NK-92 (cell line): ENCODE data around the gene CD38.
"Not testable (repeated sequence)": the region's sequence is repeated elsewhere in the genome, so short reads cannot be mapped to it uniquely, and the experiment has no call there.

ENCODE experiments used
- DNase-seq: peaks from one replicate; lab custom pipeline; 2025; ENCODE audit not compliant: unreplicated experiment; lab: John Stamatoyannopoulos, UW

The CD38 gene

GRCh38 chr4:15758294-15758693 is 19.8 kb upstream of the CD38 start:
- DNase-seq, result no peak

- DNase-seq, result not testable (repeated sequence)
These were observed 15.7 kb upstream of the CD38 start for GRCh38 chr4:15762460-15762859.

- DNase-seq, result no peak
These were observed 12.7 kb upstream of the CD38 start for GRCh38 chr4:15765391-15765790.

- no peak for DNase-seq
These were observed 12.0 kb upstream of the CD38 start for GRCh38 chr4:15765910-15766697.

GRCh38 chr4:15766821-15767220 is 11.3 kb upstream of the CD38 start:
- DNase-seq, result no peak

GRCh38 chr4:15769202-15769601 is 8.9 kb upstream of the CD38 start:
- DNase-seq, result no peak

- DNase-seq, result no peak
These were observed 6.7 kb upstream of the CD38 start for GRCh38 chr4:15771216-15772058.

- DNase-seq, result no peak
These were observed 4.1 kb upstream of the CD38 start for GRCh38 chr4:15774020-15774420.

GRCh38 chr4:15776871-15777648 is 1.1 kb upstream of the CD38 start:
- DNase-seq, result no peak

GRCh38 chr4:15777697-15778288 is 335 bp upstream of the CD38 start:
- DNase-seq, result no peak

GRCh38 chr4:15779306-15779705 is 1.2 kb downstream of the CD38 start:
- no peak for DNase-seq

GRCh38 chr4:15779809-15780208 is 1.7 kb downstream of the CD38 start:
- no peak for DNase-seq

GRCh38 chr4:15781427-15782095 is 3.4 kb downstream of the CD38 start:
- no peak for DNase-seq

- no peak for DNase-seq
These were observed 5.5 kb downstream of the CD38 start for GRCh38 chr4:15783676-15784075.

- no peak for DNase-seq
These were observed 7.0 kb downstream of the CD38 start for GRCh38 chr4:15784959-15785634.

- DNase-seq, result no peak
These were observed 8.6 kb downstream of the CD38 start for GRCh38 chr4:15786743-15787142.

- no peak for DNase-seq
These were observed 14.8 kb downstream of the CD38 start for GRCh38 chr4:15792974-15793373.

GRCh38 chr4:15793506-15794363 is 15.6 kb downstream of the CD38 start:
- no peak for DNase-seq

GRCh38 chr4:15794426-15794825 is 16.3 kb downstream of the CD38 start:
- no peak for DNase-seq
